GM06990 (cell line): ENCODE data around the gene ASB2.
A peak's percentile ranks its signal among the peaks of the same experiment; 100 is the strongest.

Experiments
- DNase-seq: peaks from one replicate; pipeline ENCODE4 v3.0.0-alpha.2; 2011; ENCODE audit not compliant: insufficient read length; ENCODE audit errors: extremely low read depth
- H3K27me3 ChIP-seq: replicated peaks from 2 replicates; pipeline ENCODE4 v1.6.0; 2011; ENCODE audit warnings: low read length; ENCODE audit not compliant: control insufficient read depth, insufficient read depth
- H3K36me3 ChIP-seq: 2 replicates; pipeline ENCODE4 v1.5.1; 2011; ENCODE audit warnings: low read length; ENCODE audit not compliant: control insufficient read depth, insufficient read depth
- H3K4me3 ChIP-seq: replicated peaks from 2 replicates; pipeline ENCODE4 v1.5.1; 2011; ENCODE audit warnings: low read depth, mild to moderate bottlenecking, control low read depth, low read length
- TF ChIP-seq, protein P1 (sequence below): IDR thresholded peaks from 2 replicates; pipeline ENCODE4 v1.5.1; 2011; ENCODE audit warnings: low read length, control low read depth, mild to moderate bottlenecking, inconsistent platforms; ENCODE audit not compliant: insufficient read depth, poor library complexity, severe bottlenecking

The ASB2 gene

GRCh38 chr14:93989939-93990338 lies 13.6 kb upstream of the ASB2 start:
- TF ChIP-seq, protein P1, sequence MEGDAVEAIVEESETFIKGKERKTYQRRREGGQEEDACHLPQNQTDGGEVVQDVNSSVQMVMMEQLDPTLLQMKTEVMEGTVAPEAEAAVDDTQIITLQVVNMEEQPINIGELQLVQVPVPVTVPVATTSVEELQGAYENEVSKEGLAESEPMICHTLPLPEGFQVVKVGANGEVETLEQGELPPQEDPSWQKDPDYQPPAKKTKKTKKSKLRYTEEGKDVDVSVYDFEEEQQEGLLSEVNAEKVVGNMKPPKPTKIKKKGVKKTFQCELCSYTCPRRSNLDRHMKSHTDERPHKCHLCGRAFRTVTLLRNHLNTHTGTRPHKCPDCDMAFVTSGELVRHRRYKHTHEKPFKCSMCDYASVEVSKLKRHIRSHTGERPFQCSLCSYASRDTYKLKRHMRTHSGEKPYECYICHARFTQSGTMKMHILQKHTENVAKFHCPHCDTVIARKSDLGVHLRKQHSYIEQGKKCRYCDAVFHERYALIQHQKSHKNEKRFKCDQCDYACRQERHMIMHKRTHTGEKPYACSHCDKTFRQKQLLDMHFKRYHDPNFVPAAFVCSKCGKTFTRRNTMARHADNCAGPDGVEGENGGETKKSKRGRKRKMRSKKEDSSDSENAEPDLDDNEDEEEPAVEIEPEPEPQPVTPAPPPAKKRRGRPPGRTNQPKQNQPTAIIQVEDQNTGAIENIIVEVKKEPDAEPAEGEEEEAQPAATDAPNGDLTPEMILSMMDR = no peak
- Histone ChIP-seq H3K4me3 (no peak overlapping the region), H3K36me3 (no peaks in the 10 kb centered on the region), H3K27me3 (no peaks in the 10 kb centered on the region)
- no peak for DNase-seq

GRCh38 chr14:93987815-93988476 lies 11.6 kb upstream of the ASB2 start:
- Histone ChIP-seq H3K36me3 (no peaks in the 10 kb centered on the region), H3K4me3 (no peak overlapping the region), H3K27me3 (no peaks in the 10 kb centered on the region; the same call in 1 of the 2 replicates)
- TF ChIP-seq, protein P1 = no peak
- DNase-seq = no peak

DNA sequence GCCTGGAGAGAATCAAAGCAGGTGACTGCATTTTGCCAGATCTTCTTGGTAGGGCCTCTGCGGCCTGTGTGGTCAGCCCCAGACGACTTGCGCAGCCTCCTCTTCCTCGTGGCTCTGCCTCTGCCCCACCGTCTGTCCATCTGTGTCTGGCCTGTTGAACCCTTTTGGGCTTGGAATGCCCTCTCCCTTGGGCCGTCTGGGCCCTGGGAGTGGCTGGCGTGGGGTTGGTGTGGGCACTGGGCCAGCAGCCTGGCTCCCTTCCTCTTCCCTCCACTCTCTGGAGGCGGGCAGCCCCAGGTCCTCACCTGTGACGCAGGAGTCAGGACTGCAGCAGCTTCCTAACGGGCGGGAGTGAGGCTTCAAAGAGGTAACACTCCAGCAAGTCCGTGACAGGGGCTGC lies 11.0 kb upstream of the ASB2 start:
- TF ChIP-seq, protein P1 = no peak
- Histone ChIP-seq H3K27me3 (no peaks in the 10 kb centered on the region; the same call in 1 of the 2 replicates), H3K36me3 (no peaks in the 10 kb centered on the region), H3K4me3 (no peak overlapping the region)
- DNase-seq = no peak

GRCh38 chr14:93986955-93987354 lies 10.6 kb upstream of the ASB2 start:
- TF ChIP-seq, protein P1 = no peak
- Histone ChIP-seq H3K4me3 (no peak overlapping the region), H3K27me3 (no peaks in the 10 kb centered on the region; the same call in 1 of the 2 replicates), H3K36me3 (no peaks in the 10 kb centered on the region)
- DNase-seq = no peak

DNA sequence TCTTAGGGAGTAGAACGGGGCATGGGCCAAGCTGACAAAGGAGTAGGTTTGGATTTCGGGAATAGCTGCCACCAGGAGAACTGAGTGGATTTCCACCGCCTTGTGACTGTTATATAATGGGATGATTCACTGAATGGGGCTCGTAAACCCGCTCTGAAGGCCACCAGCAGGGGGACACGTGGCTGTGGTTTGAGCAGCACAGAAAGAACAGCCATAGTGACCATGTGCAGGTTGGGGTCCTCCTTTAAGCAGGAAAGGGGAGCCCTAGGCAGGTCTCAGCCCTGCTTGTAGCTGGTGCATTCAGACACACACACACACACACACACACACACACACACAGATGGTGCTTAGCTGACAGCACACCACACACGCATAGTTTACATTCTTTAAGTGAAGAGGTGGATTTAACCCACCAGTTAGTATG lies 8.6 kb upstream of the ASB2 start:
- no peaks in the 10 kb centered on the region for H3K36me3 ChIP-seq
- DNase-seq = no peak
- H3K4me3 ChIP-seq = no peak overlapping the region
- no peaks in the 10 kb centered on the region; the same call in 1 of the 2 replicates for H3K27me3 ChIP-seq
- TF ChIP-seq, protein P1 = peak; percentile 52
